Glomerular visceral epithelial cell (primary cell): ENCODE measurements around the gene TSR3.

Experiments
- DNase-seq: peaks from one replicate; pipeline ENCODE4 v3.0.0-alpha.2; 2016; ENCODE audit errors: extremely low spot score

TSR3 gene

GRCh38 chr16:1351582-1352362 is at the start of gene TSR3, which contains the start of gene GNPTG:
TSS of gene TSR3 (minus strand) at chr16:1351878. CDS start at chr16:1351804, 74 bp downstream.
TSS of gene GNPTG (plus strand) at chr16:1351931. CDS start at chr16:1351966, 35 bp downstream.
- peak; percentile 86 for DNase-seq

GRCh38 chr16:1401061-1401757 is 49.5 kb upstream of the TSR3 start:
- no peak for DNase-seq

GRCh38 chr16:1398826-1399581 is 47.3 kb upstream of the TSR3 start:
- DNase-seq: no peak

GRCh38 chr16:1398351-1398750 is 46.7 kb upstream of the TSR3 start:
- no peak for DNase-seq

- no peak for DNase-seq
Observed at GRCh38 chr16:1397779-1398178, 46.1 kb upstream of the TSR3 start.

GRCh38 chr16:1395444-1396031 is 43.9 kb upstream of the TSR3 start:
- DNase-seq: no peak

GRCh38 chr16:1394367-1394951 is 42.8 kb upstream of the TSR3 start:
- no peak for DNase-seq

- no peak for DNase-seq
Observed at GRCh38 chr16:1393613-1394176, 42.0 kb upstream of the TSR3 start.

- no peak for DNase-seq
Observed at GRCh38 chr16:1392826-1393225, 41.1 kb upstream of the TSR3 start.

- DNase-seq: no peak
Observed at GRCh38 chr16:1390239-1390779, 38.6 kb upstream of the TSR3 start.

GRCh38 chr16:1389762-1390161 is 38.1 kb upstream of the TSR3 start:
- DNase-seq: no peak

GRCh38 chr16:1387331-1387730 is 35.7 kb upstream of the TSR3 start:
- no peak for DNase-seq

GRCh38 chr16:1385232-1385631 is 33.6 kb upstream of the TSR3 start:
- no peak for DNase-seq

GRCh38 chr16:1383556-1383955 is 31.9 kb upstream of the TSR3 start:
- DNase-seq: no peak

- no peak for DNase-seq
Observed at GRCh38 chr16:1381612-1382406, 30.1 kb upstream of the TSR3 start.

- no peak for DNase-seq
Observed at GRCh38 chr16:1380195-1380594, 28.5 kb upstream of the TSR3 start.

- peak; percentile 60 for DNase-seq
Observed at GRCh38 chr16:1379304-1380076, 27.8 kb upstream of the TSR3 start.

GRCh38 chr16:1378804-1379303 is 27.2 kb upstream of the TSR3 start:
- peak; percentile 69 for DNase-seq
